HUES64 (cell line): ENCODE measurements around the gene NR1H2.
A peak's percentile ranks its signal among the peaks of the same experiment; 100 is the strongest.
"Not testable (repeated sequence)": the region's sequence is repeated elsewhere in the genome, so short reads cannot be mapped to it uniquely, and the experiment has no call there.

Source experiments
- H3K27ac ChIP-seq: 2 replicates; pipeline ENCODE4 v1.7.0; 2013; ENCODE audit warnings: low read depth, low read length, inconsistent platforms
- H3K27me3 ChIP-seq: 2 replicates; pipeline ENCODE4 v1.6.1; 2013; ENCODE audit warnings: mild to moderate bottlenecking, low read length; ENCODE audit not compliant: insufficient read depth
- H3K36me3 ChIP-seq: 2 replicates; pipeline ENCODE4 v1.6.1; 2013; ENCODE audit warnings: mild to moderate bottlenecking, low read length; ENCODE audit not compliant: insufficient read depth
- H3K4me1 ChIP-seq: 2 replicates; pipeline ENCODE4 v1.6.1; 2013; ENCODE audit warnings: mild to moderate bottlenecking, low read length, moderate library complexity; ENCODE audit not compliant: insufficient read depth
- H3K4me3 ChIP-seq: 2 replicates; pipeline ENCODE4 v1.5.1; 2013; ENCODE audit warnings: mild to moderate bottlenecking, low read length, moderate library complexity
- H3K9ac ChIP-seq: 2 replicates; pipeline ENCODE4 v1.6.1; 2013; ENCODE audit warnings: mild to moderate bottlenecking, low read depth, low read length
- H3K9me3 ChIP-seq: 2 replicates; pipeline ENCODE4 v1.6.1; 2013; ENCODE audit warnings: low read depth, low read length; ENCODE audit not compliant: insufficient read depth
- WGBS: fragments of 150-250, 120-280 bp; methylation state at CpG from one replicate; pipeline ENCODE4 v1.1.7; 2013; ENCODE audit warnings: missing lambda C conversion rate; 5-methylcytosine and 5-hydroxymethylcytosine counted together

NR1H2 gene

GRCh38 chr19:50331994-50332243, 44.3 kb upstream of the NR1H2 start:
- 0 out of 2 replicates have a peak overlapping the region, but pooled peaks have one; percentile 91 for H3K27ac ChIP-seq
- H3K36me3 ChIP-seq, result no peaks in the 10 kb centered on the region
- H3K4me3 ChIP-seq, result peak overlapping the region; percentile 56
- 55% methylated on average over 1 of the region's 2 CpGs for WGBS
- no peaks in the 10 kb centered on the region for H3K4me1 ChIP-seq
- peaks cover 25% of the 10 kb centered on the region; the same call in 1 of the 2 replicates for H3K9me3 ChIP-seq
- H3K27me3 ChIP-seq, result peaks cover 13% of the 10 kb centered on the region
- H3K9ac ChIP-seq, result peak overlapping the region; percentile 5; the same call in 1 of the 2 replicates

GRCh38 chr19:50332244-50333038, 43.8 kb upstream of the NR1H2 start:
- H3K27me3 ChIP-seq, result peaks cover 8% of the 10 kb centered on the region
- H3K4me1 ChIP-seq, result no peaks in the 10 kb centered on the region
- peak overlapping the region; percentile 56 for H3K4me3 ChIP-seq
- no peaks in the 10 kb centered on the region for H3K36me3 ChIP-seq
- 46% methylated on average over 19 of the region's 20 CpGs for WGBS
- peak overlapping the region; percentile 60 for H3K9ac ChIP-seq
- H3K27ac ChIP-seq, result peak overlapping the region; percentile 91
- H3K9me3 ChIP-seq, result peaks cover 19% of the 10 kb centered on the region; the same call in 1 of the 2 replicates

- H3K27ac ChIP-seq, result peak overlapping the region; percentile 91
- H3K4me3 ChIP-seq, result peak overlapping the region; percentile 56
- H3K36me3 ChIP-seq, result no peaks in the 10 kb centered on the region
- 54% methylated on average over 34 of the region's 34 CpGs for WGBS
- peaks cover 3% of the 10 kb centered on the region; the same call in 1 of the 2 replicates for H3K27me3 ChIP-seq
- H3K4me1 ChIP-seq, result no peaks in the 10 kb centered on the region
- H3K9me3 ChIP-seq, result peaks cover 15% of the 10 kb centered on the region; the same call in 1 of the 2 replicates
- peak overlapping the region; percentile 74 for H3K9ac ChIP-seq
These were observed 43.0 kb upstream of the NR1H2 start for GRCh38 chr19:50333235-50333736.

- peaks cover 15% of the 10 kb centered on the region; the same call in 1 of the 2 replicates for H3K9me3 ChIP-seq
- peak overlapping the region; percentile 56 for H3K4me3 ChIP-seq
- no peaks in the 10 kb centered on the region for H3K4me1 ChIP-seq
- H3K9ac ChIP-seq, result peak overlapping the region; percentile 74
- whole genome bisulfite sequencing, result 57% methylated on average over 54 of the region's 54 CpGs
- peak overlapping the region; percentile 91; the same call in 1 of the 2 replicates for H3K27ac ChIP-seq
- no peaks in the 10 kb centered on the region for H3K36me3 ChIP-seq
- H3K27me3 ChIP-seq, result no peaks in the 10 kb centered on the region
These were observed 42.3 kb upstream of the NR1H2 start for GRCh38 chr19:50333737-50334617.

- Histone ChIP-seq H3K9me3 (peaks cover 19% of the 10 kb centered on the region), H3K4me3 (no peak overlapping the region), H3K9ac (no peak overlapping the region), H3K27me3 (no peaks in the 10 kb centered on the region), H3K36me3 (no peaks in the 10 kb centered on the region), H3K4me1 (no peaks in the 10 kb centered on the region), H3K27ac (no peak overlapping the region)
- WGBS, result 90% methylated on average over 12 of the region's 12 CpGs
These were observed 41.4 kb upstream of the NR1H2 start for GRCh38 chr19:50334741-50335421.

- H3K27me3 ChIP-seq, H3K27ac ChIP-seq, H3K4me3 ChIP-seq, H3K4me1 ChIP-seq, H3K9ac ChIP-seq, H3K36me3 ChIP-seq: not testable (repeated sequence)
- WGBS, result 83% methylated on average over 5 of the region's 6 CpGs
- H3K9me3 ChIP-seq, result peaks cover 22% of the 10 kb centered on the region
These were observed 39.2 kb upstream of the NR1H2 start for GRCh38 chr19:50337031-50337430.

GRCh38 chr19:50340331-50340730, 35.9 kb upstream of the NR1H2 start:
- H3K27me3 ChIP-seq, result no peaks in the 10 kb centered on the region
- H3K9ac ChIP-seq, result no peak overlapping the region
- H3K4me3 ChIP-seq, result no peak overlapping the region
- no peaks in the 10 kb centered on the region for H3K36me3 ChIP-seq
- H3K9me3 ChIP-seq, result peaks cover 18% of the 10 kb centered on the region; the same call in 1 of the 2 replicates
- H3K4me1 ChIP-seq, result no peaks in the 10 kb centered on the region
- H3K27ac ChIP-seq, result no peak overlapping the region

- Histone ChIP-seq H3K9ac (no peak overlapping the region), H3K9me3 (peaks cover 14% of the 10 kb centered on the region; the same call in 1 of the 2 replicates), H3K27ac (no peak overlapping the region), H3K27me3 (no peaks in the 10 kb centered on the region), H3K4me3 (no peak overlapping the region), H3K4me1 (no peaks in the 10 kb centered on the region), H3K36me3 (no peaks in the 10 kb centered on the region)
- WGBS, result 85% methylated on average over 3 of the region's 3 CpGs
These were observed 35.1 kb upstream of the NR1H2 start for GRCh38 chr19:50341091-50341564.

- H3K36me3 ChIP-seq, result no peaks in the 10 kb centered on the region
- WGBS, result 78% methylated on average over 6 of the region's 8 CpGs
- H3K9ac ChIP-seq, result no peak overlapping the region
- H3K4me1 ChIP-seq, result no peaks in the 10 kb centered on the region
- no peaks in the 10 kb centered on the region for H3K27me3 ChIP-seq
- H3K27ac ChIP-seq, result no peak overlapping the region
- H3K9me3 ChIP-seq, result peaks cover 10% of the 10 kb centered on the region; the same call in 1 of the 2 replicates
- H3K4me3 ChIP-seq, result no peak overlapping the region
These were observed 31.5 kb upstream of the NR1H2 start for GRCh38 chr19:50344661-50345318.

GRCh38 chr19:50347089-50347581, 29.1 kb upstream of the NR1H2 start:
- H3K9me3 ChIP-seq, H3K27ac ChIP-seq, H3K4me3 ChIP-seq, H3K27me3 ChIP-seq, H3K9ac ChIP-seq, H3K36me3 ChIP-seq, H3K4me1 ChIP-seq: not testable (repeated sequence)
- 82% methylated on average over 5 of the region's 8 CpGs for WGBS
